Measurements from ENCODE around the gene MAK. TPM values are rescaled to one million over a fixed set of nuclear protein-coding genes. Genes with fewer than 3 reads are reported as not detected.

MAK gene
- total and polyA plus RNA-seq, 2 experiments from 2014 or later = 0.18 to 0.77 TPM

DNA sequence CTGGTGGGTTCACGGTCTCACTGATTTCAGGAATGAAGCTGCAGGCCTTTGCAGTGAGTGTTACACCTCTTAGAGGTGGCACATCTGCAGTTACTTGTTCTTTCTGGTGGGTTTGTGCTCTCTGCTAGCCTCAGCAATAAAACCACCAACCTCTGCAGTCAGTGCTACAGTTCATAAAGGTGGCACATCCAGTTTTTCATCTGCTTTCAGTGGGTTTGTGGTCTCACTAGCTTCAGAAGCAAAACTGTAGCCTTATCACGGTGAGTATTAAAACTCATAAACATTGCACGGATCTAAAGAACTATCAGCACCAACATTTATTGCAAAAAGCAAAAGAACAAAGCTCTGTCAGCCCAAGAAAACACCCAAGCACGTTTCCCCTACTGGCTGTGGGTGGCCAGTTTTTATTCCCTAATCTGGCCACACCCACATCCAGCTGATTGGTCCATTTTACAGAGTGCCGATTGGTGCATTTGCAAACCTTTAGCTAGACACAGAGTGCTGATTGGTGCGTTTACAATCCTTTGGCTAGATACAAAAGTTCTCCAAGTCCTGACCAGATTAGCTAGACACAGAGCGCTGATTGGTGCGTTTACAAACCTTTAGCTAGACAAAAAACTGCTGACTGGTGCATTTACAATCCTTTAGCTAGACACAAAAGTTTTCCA lies 118.9 kb downstream of the MAK start:
- TF ChIP-seq, protein P1, sequence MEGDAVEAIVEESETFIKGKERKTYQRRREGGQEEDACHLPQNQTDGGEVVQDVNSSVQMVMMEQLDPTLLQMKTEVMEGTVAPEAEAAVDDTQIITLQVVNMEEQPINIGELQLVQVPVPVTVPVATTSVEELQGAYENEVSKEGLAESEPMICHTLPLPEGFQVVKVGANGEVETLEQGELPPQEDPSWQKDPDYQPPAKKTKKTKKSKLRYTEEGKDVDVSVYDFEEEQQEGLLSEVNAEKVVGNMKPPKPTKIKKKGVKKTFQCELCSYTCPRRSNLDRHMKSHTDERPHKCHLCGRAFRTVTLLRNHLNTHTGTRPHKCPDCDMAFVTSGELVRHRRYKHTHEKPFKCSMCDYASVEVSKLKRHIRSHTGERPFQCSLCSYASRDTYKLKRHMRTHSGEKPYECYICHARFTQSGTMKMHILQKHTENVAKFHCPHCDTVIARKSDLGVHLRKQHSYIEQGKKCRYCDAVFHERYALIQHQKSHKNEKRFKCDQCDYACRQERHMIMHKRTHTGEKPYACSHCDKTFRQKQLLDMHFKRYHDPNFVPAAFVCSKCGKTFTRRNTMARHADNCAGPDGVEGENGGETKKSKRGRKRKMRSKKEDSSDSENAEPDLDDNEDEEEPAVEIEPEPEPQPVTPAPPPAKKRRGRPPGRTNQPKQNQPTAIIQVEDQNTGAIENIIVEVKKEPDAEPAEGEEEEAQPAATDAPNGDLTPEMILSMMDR (IDR thresholded peaks at IDR 0.05; ENCODE audit: low read depth, low read length) = no peak
- H3K36me3 ChIP-seq = no peaks in the 10 kb centered on the region
- H3K9me3 ChIP-seq (ENCODE audit: low read depth) = no peaks in the 10 kb centered on the region
- DNase-seq (ENCODE audit: low read depth in 1 of 2, low spot score in 1 of 2) = peak in 1 of 2 donors; percentile 19
- no peak overlapping the region for H3K4me3 ChIP-seq
- peaks cover 7% of the 10 kb centered on the region for H3K4me1 ChIP-seq (ENCODE audit: low read depth)
- H3K27ac ChIP-seq = no peak overlapping the region
- H3K27me3 ChIP-seq = no peaks in the 10 kb centered on the region

DNA sequence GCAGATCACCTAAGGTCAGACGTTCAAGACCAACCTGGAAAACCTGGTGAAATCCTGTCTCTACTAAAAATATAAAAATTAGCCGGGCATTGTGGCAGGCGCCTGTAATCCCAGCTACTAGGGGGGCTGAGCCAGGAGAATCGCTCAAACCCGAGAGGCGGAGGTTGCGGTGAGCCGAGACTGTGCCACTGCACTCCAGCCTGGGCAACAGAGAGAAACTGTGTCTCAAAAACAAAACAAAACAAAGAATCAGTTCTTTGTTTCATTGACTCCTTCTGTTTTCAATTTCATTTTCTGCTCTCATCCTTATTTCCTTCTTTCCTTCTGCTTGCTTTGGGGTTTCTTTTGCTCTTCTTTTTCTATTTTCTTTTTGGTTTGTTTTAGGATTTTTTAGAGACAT lies 124.4 kb downstream of the MAK start:
- Histone ChIP-seq H3K36me3 (peaks cover 1% of the 10 kb centered on the region), H3K4me1 (ENCODE audit: low read depth) (no peaks in the 10 kb centered on the region), H3K27ac (no peak overlapping the region), H3K4me3 (no peak overlapping the region), H3K9me3 (ENCODE audit: low read depth) (no peaks in the 10 kb centered on the region), H3K27me3 (no peaks in the 10 kb centered on the region)
- DNase-seq (ENCODE audit: low read depth in 1 of 2, low spot score in 1 of 2) = no peak
- TF ChIP-seq, protein P1 (IDR thresholded peaks at IDR 0.05; ENCODE audit: low read depth, low read length) = no peak

Other genes starting within 250 kb of the MAK start
- 2.1 and 10.9 TPM in 2 replicates for gene C6orf52, start 143.9 kb downstream of the MAK start, total RNA-seq
- 3.6 and 7.2 TPM in 2 replicates for gene C6orf52, start 143.9 kb downstream of the MAK start, polyA plus RNA-seq
- gene PAK1IP1, start 143.6 kb downstream of the MAK start, total RNA-seq = 6.2 and 10.4 TPM in 2 replicates
- 14.6 and 16.6 TPM in 2 replicates for gene PAK1IP1, start 143.6 kb downstream of the MAK start, polyA plus RNA-seq
- 141 and 220 TPM in 2 replicates for gene TMEM14C, start 115.5 kb downstream of the MAK start, total RNA-seq
- gene TMEM14C, start 115.5 kb downstream of the MAK start, polyA plus RNA-seq = 407 and 441 TPM in 2 replicates
- gene TMEM14B, start 90.7 kb downstream of the MAK start, total RNA-seq = 77.0 and 143 TPM in 2 replicates
- 307 and 381 TPM in 2 replicates for gene TMEM14B, start 90.7 kb downstream of the MAK start, polyA plus RNA-seq
- gene GCM2, start 43.5 kb upstream of the MAK start, total RNA-seq = not detected in 2 replicates
- not detected in 2 replicates for gene GCM2, start 43.5 kb upstream of the MAK start, polyA plus RNA-seq
- 3.4 and 6.9 TPM in 2 replicates for gene SYCP2L, start 48.5 kb upstream of the MAK start, total RNA-seq
- 0.51 and 4.5 TPM in 2 replicates for gene SYCP2L, start 48.5 kb upstream of the MAK start, polyA plus RNA-seq
- gene ELOVL2, start 205.8 kb upstream of the MAK start, total RNA-seq = 0.06 and 0.63 TPM in 2 replicates
- gene ELOVL2, start 205.8 kb upstream of the MAK start, polyA plus RNA-seq = 0.12 TPM in 1 of 2 replicates, not detected in the other